Measurements from ENCODE around the gene MAP7D3. TPM values are rescaled to one million over a fixed set of nuclear protein-coding genes. Genes with fewer than 3 reads are reported as not detected.

Gene MAP7D3
- total and polyA plus RNA-seq, 10 of the 15 experiments (the other 5 are each of a cell fraction or from before 2014, with no cell fraction given), result 9.1 to 24.0 (median 11.0) TPM

DNA sequence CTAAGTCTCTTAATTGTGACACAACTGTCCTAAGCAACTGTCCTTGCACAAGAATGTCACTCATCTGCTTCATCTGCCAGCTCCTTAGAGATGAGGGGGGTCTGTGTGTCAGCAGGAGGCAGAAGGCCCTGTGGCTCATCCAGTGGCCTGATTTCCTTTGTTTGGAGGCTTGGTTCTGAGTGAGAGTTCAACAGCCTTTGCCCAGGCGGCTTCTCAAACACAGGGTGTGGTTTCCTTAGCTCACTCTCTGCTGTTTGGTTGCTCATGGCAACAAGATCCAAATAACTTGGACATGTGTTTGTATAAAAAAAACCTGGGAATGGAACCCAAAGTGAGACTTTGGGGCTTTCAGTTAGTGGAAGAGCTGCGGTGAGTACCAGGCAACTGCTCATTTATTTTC, 46.6 kb downstream of the MAP7D3 start:
- H3K9me3 ChIP-seq (replicated peaks; ENCODE audit: control insufficient read depth, insufficient read depth, low read length), result no peaks in the 10 kb centered on the region
- ChIA-PET RAD21 (ENCODE audit: unreplicated experiment) (no interaction called here), POLR2A (no interaction called here), CTCF (interaction anchor here (1.0 to 2.5 kb wide), 3 partner anchors 8 to 65 kb away, joined by 3 to 5 read pairs (median 3); no protein-coding TSS in a partner anchor), SMC1A (ENCODE audit: uncharacterized antibody, unreplicated experiment) (no interaction called here)
- H3K4me1 ChIP-seq (ENCODE audit: control insufficient read depth, insufficient read depth, low read length), result no peaks in the 10 kb centered on the region
- FAIRE-seq, result no peak
- 0% methylated on average over 2 of the region's 2 CpGs for WGBS (ENCODE audit: insufficient coverage, insufficient replicate concordance, low lambda C conversion rate, missing lambda C conversion rate)
- H4K20me1 ChIP-seq (ENCODE audit: control insufficient read depth, insufficient read depth), result no peaks in the 10 kb centered on the region
- no peak overlapping the region for H2AFZ ChIP-seq (ENCODE audit: control insufficient read depth, low read depth, low read length)
- no peak overlapping the region for H3K4me2 ChIP-seq (ENCODE audit: control insufficient read depth, insufficient read depth)
- H3K9ac ChIP-seq (ENCODE audit: control insufficient read depth, insufficient read depth, low read length), result no peak overlapping the region
- no peak overlapping the region for H3K4me3 ChIP-seq
- H3K79me2 ChIP-seq (ENCODE audit: control insufficient read depth, insufficient read depth, low read length), result no peaks in the 10 kb centered on the region
- no peaks in the 10 kb centered on the region for H3K36me3 ChIP-seq (ENCODE audit: control insufficient read depth in 2 of 2, insufficient read depth in 2 of 2, low read length in 1 of 2)
- no peak overlapping the region for H3K27ac ChIP-seq (ENCODE audit: control insufficient read depth, insufficient read depth)
- intact Hi-C loops (cut with micrococcal nuclease; ENCODE audit: unreplicated experiment), result no loop called here
- ATAC-seq, result no peak
- BruUV-seq (replicated peaks), result no TSS peak
- H3K27me3 ChIP-seq (replicated peaks in 1 of 2; ENCODE audit: control insufficient read depth in 2 of 2, insufficient read depth in 2 of 2, low read length in 1 of 2), result no peaks in the 10 kb centered on the region; a peak in 1 of 4 replicates
- DNase-seq (ENCODE audit: low read depth, low spot score), result no peak
- in situ Hi-C loops (cut with MboI), result no loop called here
- TF ChIP-seq, protein P1, sequence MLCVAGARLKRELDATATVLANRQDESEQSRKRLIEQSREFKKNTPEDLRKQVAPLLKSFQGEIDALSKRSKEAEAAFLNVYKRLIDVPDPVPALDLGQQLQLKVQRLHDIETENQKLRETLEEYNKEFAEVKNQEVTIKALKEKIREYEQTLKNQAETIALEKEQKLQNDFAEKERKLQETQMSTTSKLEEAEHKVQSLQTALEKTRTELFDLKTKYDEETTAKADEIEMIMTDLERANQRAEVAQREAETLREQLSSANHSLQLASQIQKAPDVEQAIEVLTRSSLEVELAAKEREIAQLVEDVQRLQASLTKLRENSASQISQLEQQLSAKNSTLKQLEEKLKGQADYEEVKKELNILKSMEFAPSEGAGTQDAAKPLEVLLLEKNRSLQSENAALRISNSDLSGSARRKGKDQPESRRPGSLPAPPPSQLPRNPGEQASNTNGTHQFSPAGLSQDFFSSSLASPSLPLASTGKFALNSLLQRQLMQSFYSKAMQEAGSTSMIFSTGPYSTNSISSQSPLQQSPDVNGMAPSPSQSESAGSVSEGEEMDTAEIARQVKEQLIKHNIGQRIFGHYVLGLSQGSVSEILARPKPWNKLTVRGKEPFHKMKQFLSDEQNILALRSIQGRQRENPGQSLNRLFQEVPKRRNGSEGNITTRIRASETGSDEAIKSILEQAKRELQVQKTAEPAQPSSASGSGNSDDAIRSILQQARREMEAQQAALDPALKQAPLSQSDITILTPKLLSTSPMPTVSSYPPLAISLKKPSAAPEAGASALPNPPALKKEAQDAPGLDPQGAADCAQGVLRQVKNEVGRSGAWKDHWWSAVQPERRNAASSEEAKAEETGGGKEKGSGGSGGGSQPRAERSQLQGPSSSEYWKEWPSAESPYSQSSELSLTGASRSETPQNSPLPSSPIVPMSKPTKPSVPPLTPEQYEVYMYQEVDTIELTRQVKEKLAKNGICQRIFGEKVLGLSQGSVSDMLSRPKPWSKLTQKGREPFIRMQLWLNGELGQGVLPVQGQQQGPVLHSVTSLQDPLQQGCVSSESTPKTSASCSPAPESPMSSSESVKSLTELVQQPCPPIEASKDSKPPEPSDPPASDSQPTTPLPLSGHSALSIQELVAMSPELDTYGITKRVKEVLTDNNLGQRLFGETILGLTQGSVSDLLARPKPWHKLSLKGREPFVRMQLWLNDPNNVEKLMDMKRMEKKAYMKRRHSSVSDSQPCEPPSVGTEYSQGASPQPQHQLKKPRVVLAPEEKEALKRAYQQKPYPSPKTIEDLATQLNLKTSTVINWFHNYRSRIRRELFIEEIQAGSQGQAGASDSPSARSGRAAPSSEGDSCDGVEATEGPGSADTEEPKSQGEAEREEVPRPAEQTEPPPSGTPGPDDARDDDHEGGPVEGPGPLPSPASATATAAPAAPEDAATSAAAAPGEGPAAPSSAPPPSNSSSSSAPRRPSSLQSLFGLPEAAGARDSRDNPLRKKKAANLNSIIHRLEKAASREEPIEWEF (IDR thresholded peaks at IDR 0.05; ENCODE audit: insufficient replicate concordance, low read depth, low read length), result no peak
- TF ChIP-seq SRF (IDR thresholded peaks at IDR 0.05; ENCODE audit: low read depth in 2 of 2, low read length in 2 of 2), result no peak
- TF ChIP-seq, protein P2, sequence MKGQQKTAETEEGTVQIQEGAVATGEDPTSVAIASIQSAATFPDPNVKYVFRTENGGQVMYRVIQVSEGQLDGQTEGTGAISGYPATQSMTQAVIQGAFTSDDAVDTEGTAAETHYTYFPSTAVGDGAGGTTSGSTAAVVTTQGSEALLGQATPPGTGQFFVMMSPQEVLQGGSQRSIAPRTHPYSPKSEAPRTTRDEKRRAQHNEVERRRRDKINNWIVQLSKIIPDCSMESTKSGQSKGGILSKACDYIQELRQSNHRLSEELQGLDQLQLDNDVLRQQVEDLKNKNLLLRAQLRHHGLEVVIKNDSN (IDR thresholded peaks at IDR 0.05; ENCODE audit: borderline replicate concordance, extremely low read length, insufficient read depth, low read depth, low read length), result no peak
- no peak for TF ChIP-seq TARDBP (IDR thresholded peaks at IDR 0.05; ENCODE audit: borderline replicate concordance)
- no peak for TF ChIP-seq KDM1A (IDR thresholded peaks at IDR 0.05; ENCODE audit: borderline replicate concordance)
- no peak for TF ChIP-seq ASH2L (IDR thresholded peaks at IDR 0.05; ENCODE audit: borderline replicate concordance, low read depth)
- TF ChIP-seq MTA3 (IDR thresholded peaks at IDR 0.05; ENCODE audit: borderline replicate concordance, low read length), result no peak
- no peak for TF ChIP-seq JUND (IDR thresholded peaks at IDR 0.05; ENCODE audit: low read depth, low read length)
- TF ChIP-seq, protein P3, sequence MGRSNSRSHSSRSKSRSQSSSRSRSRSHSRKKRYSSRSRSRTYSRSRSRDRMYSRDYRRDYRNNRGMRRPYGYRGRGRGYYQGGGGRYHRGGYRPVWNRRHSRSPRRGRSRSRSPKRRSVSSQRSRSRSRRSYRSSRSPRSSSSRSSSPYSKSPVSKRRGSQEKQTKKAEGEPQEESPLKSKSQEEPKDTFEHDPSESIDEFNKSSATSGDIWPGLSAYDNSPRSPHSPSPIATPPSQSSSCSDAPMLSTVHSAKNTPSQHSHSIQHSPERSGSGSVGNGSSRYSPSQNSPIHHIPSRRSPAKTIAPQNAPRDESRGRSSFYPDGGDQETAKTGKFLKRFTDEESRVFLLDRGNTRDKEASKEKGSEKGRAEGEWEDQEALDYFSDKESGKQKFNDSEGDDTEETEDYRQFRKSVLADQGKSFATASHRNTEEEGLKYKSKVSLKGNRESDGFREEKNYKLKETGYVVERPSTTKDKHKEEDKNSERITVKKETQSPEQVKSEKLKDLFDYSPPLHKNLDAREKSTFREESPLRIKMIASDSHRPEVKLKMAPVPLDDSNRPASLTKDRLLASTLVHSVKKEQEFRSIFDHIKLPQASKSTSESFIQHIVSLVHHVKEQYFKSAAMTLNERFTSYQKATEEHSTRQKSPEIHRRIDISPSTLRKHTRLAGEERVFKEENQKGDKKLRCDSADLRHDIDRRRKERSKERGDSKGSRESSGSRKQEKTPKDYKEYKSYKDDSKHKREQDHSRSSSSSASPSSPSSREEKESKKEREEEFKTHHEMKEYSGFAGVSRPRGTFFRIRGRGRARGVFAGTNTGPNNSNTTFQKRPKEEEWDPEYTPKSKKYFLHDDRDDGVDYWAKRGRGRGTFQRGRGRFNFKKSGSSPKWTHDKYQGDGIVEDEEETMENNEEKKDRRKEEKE (IDR thresholded peaks at IDR 0.05), result no peak
- no peak for TF ChIP-seq CBX3 (IDR thresholded peaks at IDR 0.05; ENCODE audit: borderline replicate concordance, low read depth)
- TF ChIP-seq YY1 (IDR thresholded peaks at IDR 0.05; ENCODE audit: low read depth, low read length), result no peak
- no peak for TF ChIP-seq HDGF (IDR thresholded peaks at IDR 0.05)
- no peak for TF ChIP-seq ZNF274 (IDR thresholded peaks at IDR 0.05; ENCODE audit: insufficient read depth, insufficient read length)
- no peak for TF ChIP-seq BMI1 (IDR thresholded peaks at IDR 0.05; ENCODE audit: borderline replicate concordance)
- TF ChIP-seq, protein P4, sequence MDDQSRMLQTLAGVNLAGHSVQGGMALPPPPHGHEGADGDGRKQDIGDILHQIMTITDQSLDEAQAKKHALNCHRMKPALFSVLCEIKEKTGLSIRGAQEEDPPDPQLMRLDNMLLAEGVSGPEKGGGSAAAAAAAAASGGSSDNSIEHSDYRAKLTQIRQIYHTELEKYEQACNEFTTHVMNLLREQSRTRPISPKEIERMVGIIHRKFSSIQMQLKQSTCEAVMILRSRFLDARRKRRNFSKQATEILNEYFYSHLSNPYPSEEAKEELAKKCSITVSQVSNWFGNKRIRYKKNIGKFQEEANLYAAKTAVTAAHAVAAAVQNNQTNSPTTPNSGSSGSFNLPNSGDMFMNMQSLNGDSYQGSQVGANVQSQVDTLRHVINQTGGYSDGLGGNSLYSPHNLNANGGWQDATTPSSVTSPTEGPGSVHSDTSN (IDR thresholded peaks at IDR 0.05; ENCODE audit: insufficient replicate concordance, low read depth, low read length), result no peak

Data from GM12878 (cell line).